ENCODE measurements around the gene EIF2AK2.

EIF2AK2 gene

GRCh38 chr2:37059841-37060240 lies 96.9 kb downstream of the EIF2AK2 start:
- peaks cover 95% of the 10 kb centered on the region for H3K36me3 ChIP-seq
- no peak for TF ChIP-seq CTCF (IDR thresholded peaks at IDR 0.05)
- no peak overlapping the region for H3K27ac ChIP-seq
- H3K27me3 ChIP-seq: no peaks in the 10 kb centered on the region
- no peaks in the 10 kb centered on the region for H3K9me3 ChIP-seq
- no peak overlapping the region for H3K4me3 ChIP-seq (ENCODE audit: low read depth in 1 of 2, low read length in 1 of 2)
- H3K4me1 ChIP-seq (ENCODE audit: control insufficient read depth in 1 of 2, insufficient read depth in 1 of 2, low read depth in 1 of 2, low read length in 1 of 2): no peaks in the 10 kb centered on the region

GRCh38 chr2:37052600-37053332 lies 104.0 kb downstream of the EIF2AK2 start:
- H3K27ac ChIP-seq: no peak overlapping the region
- no peak overlapping the region for H3K4me3 ChIP-seq (ENCODE audit: low read depth in 1 of 2, low read length in 1 of 2)
- no peaks in the 10 kb centered on the region for H3K4me1 ChIP-seq (ENCODE audit: control insufficient read depth in 1 of 2, insufficient read depth in 1 of 2, low read depth in 1 of 2, low read length in 1 of 2)
- no peaks in the 10 kb centered on the region for H3K27me3 ChIP-seq
- TF ChIP-seq CTCF (IDR thresholded peaks at IDR 0.05): no peak
- no peaks in the 10 kb centered on the region for H3K9me3 ChIP-seq
- peaks cover 93% of the 10 kb centered on the region for H3K36me3 ChIP-seq

All from neutrophil (primary cell).